ENCODE measurements around the gene GRB7.
"Not testable (repeated sequence)": the region's sequence is repeated elsewhere in the genome, so short reads cannot be mapped to it uniquely, and the experiment has no call there.

The GRB7 gene

DNA sequence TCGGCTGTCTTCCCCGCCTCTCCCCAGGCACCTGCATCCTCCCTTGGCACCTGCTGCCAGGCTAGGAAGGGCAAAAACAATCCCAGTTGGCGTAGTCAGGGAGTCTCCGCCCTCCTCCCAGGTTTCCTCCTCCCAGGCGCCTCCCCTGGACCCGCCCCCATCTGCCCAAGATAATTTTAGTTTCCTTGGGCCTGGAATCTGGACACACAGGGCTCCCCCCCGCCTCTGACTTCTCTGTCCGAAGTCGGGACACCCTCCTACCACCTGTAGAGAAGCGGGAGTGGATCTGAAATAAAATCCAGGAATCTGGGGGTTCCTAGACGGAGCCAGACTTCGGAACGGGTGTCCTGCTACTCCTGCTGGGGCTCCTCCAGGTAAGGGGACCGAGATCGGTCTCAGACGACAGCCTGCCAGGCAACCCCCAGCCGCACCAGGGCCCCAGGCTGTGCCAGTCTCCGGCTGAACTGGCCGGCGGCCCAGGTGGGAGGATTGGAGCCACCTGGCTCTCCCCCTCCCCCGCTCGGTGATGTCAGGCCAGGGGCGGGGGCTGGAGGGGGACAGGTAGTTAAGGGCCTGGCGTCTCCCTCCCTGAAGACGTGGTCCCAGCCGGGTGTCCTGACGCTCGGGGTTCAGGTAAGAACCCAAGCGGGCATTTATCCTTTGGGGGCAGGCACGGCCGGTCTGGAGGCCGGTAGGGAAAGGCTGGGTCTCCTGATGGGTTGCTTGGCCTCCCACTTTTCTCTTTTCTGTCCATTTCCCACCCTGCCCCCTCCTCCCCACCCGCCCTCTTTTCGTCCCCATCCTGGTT, at the start of gene GRB7:
GRB7 (plus strand) TSS at position 179 of the 808 bp plus-strand sequence. CDS start 4,364 bp downstream, outside the sequence.
- Mint-ChIP-seq H3K27ac (peak within 1 kb of the TSS; percentile 74), H3K4me3 (peak within 1 kb of the TSS; percentile 78), H3K36me3 (no peaks in the 10 kb centered on the region), H3K9me3 (no peaks in the 10 kb centered on the region), H3K4me1 (peaks cover 34% of the 10 kb centered on the region), H3K27me3 (peaks cover 57% of the 10 kb centered on the region)
- ATAC-seq: peak; percentile 37

DNA sequence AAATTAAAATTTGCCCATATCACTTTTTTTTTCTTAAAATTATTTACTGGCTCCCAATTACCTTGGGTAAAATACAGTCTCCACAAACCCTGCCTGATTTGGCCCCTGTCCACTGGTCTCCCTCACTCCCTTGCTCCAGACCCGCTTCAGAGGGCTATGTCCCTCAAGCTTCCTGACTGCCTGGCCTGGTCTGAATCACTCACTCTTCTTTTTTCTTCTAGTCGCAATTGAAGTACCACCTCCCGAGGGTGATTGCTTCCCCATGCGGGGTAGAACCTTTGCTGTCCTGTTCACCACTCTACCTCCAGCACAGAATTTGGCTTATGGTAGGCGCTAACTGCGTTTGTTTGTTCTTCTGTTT, 49.3 kb upstream of the GRB7 start:
- Mint-ChIP-seq H3K4me3 (peak overlapping the region; percentile 98), H3K27me3 (no peaks in the 10 kb centered on the region), H3K4me1 (peaks cover 23% of the 10 kb centered on the region), H3K9me3 (no peaks in the 10 kb centered on the region), H3K36me3 (peaks cover 17% of the 10 kb centered on the region), H3K27ac (peak overlapping the region; percentile 94)
- no peak for ATAC-seq

DNA sequence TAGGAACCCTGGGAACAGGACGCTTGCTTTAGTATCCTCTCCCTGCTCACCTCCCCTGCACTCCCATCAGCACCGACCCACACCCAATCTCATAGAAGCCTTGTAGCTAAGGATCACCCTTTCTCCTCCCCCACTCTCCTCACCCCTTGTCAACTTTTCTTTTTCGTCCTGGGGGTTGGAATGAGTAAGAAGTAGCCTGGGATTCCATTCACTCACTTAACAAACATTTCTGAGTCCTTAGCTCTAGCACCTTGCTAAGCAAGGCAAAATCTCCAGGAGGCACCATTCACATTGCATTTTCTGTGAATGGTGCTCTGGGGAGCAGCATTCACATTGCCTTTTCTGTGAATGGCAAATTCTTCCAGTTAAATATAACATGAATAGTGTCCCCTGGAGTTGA, 48.8 kb upstream of the GRB7 start:
- Mint-ChIP-seq H3K36me3 (peaks cover 17% of the 10 kb centered on the region), H3K27me3 (no peaks in the 10 kb centered on the region), H3K4me3 (peak overlapping the region; percentile 98), H3K9me3 (no peaks in the 10 kb centered on the region), H3K27ac (peak overlapping the region; percentile 94), H3K4me1 (peaks cover 23% of the 10 kb centered on the region)
- no peak for ATAC-seq

DNA sequence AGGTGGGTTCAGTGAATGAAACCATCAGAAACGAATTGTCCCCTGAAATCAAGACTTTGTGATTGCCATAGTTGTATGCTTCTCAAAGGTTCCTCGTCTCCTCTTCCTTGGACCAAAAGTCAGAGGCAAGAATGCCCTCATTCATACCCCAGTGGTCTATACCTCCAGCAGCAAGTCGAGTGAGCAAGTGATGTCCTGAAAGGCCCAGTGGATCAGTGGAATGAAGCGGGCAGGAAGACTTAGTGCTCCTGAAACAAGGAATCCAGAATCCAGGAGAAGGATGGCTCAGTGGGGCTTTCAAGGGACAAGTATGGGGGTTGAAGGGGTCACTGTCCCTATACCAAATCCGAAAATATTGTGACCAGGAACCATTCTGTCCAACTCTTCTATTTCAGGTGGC, 43.1 kb upstream of the GRB7 start:
- Mint-ChIP-seq H3K4me3 (no peak overlapping the region), H3K27ac (no peak overlapping the region), H3K4me1 (peaks cover 3% of the 10 kb centered on the region), H3K36me3 (peaks cover 19% of the 10 kb centered on the region), H3K9me3 (no peaks in the 10 kb centered on the region), H3K27me3 (peaks cover 20% of the 10 kb centered on the region)
- ATAC-seq: no peak

DNA sequence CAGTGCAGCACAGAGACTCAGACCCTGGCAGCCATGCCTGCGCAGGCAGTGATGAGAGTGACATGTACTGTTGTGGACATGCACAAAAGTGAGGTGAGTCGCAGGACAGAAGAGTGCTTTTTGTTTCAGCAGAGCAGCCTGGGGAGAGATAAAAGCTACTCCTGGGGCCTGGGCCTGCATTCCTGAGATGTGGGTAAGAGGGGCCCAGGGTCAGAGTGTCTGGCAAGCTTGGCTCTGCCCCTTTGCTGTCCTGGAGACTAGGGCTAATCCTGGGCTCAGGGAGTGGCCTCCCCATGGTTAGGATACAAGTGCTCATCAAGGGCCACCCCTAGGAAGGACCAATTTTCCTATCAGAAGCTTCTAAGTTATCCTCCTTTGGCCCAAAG, 42.7 kb upstream of the GRB7 start:
- no peak for ATAC-seq
- Mint-ChIP-seq H3K9me3 (no peaks in the 10 kb centered on the region), H3K27ac (no peak overlapping the region), H3K4me1 (peaks cover 8% of the 10 kb centered on the region), H3K27me3 (peaks cover 25% of the 10 kb centered on the region), H3K36me3 (peaks cover 19% of the 10 kb centered on the region), H3K4me3 (no peak overlapping the region)

DNA sequence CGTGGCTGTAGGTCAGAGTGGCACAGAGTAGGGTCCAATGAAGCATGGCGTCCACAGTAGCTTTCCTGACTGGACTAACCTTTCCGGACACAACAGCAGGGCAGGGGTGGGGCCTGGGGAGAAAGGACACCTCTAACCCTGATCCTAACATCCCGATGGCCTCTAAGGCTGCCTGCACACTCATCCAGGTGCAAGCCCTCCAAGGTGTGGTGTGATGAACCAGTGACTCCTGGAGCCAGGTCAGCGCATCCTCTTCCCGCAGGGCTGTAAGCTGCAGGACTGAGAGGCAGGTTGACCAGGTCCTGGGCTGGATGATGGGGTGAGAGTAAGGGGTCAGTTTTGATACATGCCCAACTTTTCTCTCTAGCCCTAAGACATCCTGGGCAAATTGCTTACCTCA, 41.0 kb upstream of the GRB7 start:
- no peak for ATAC-seq
- H3K27ac Mint-ChIP-seq: no peak overlapping the region
- H3K4me3 Mint-ChIP-seq: no peak overlapping the region
- peaks cover 41% of the 10 kb centered on the region for H3K27me3 Mint-ChIP-seq
- peaks cover 19% of the 10 kb centered on the region for H3K36me3 Mint-ChIP-seq
- H3K4me1 Mint-ChIP-seq: peaks cover 21% of the 10 kb centered on the region
- no peaks in the 10 kb centered on the region for H3K9me3 Mint-ChIP-seq

DNA sequence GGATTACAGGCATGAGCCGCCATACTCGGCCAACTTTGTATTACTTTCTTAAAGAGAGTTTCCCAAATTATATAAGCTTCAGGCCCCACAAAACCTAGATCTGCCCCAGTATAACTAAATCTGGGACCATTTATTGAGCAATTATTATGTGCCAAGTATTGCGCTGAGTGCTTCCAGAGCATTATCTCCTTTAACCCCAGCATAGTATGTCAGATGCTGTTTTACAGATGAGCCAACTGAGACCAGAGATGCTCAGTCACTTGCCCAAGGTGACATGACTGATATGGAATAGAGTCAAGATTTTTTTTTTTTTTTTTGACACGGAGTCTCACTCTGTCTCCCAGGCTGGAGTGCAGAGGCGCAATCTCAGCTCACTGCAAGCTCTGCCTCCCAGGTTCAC, 39.8 kb upstream of the GRB7 start:
- H3K9me3 Mint-ChIP-seq: no peaks in the 10 kb centered on the region
- peaks cover 19% of the 10 kb centered on the region for H3K36me3 Mint-ChIP-seq
- ATAC-seq: no peak
- H3K4me1 Mint-ChIP-seq: peaks cover 21% of the 10 kb centered on the region
- no peak overlapping the region for H3K27ac Mint-ChIP-seq
- H3K4me3 Mint-ChIP-seq: no peak overlapping the region
- peaks cover 43% of the 10 kb centered on the region for H3K27me3 Mint-ChIP-seq

DNA sequence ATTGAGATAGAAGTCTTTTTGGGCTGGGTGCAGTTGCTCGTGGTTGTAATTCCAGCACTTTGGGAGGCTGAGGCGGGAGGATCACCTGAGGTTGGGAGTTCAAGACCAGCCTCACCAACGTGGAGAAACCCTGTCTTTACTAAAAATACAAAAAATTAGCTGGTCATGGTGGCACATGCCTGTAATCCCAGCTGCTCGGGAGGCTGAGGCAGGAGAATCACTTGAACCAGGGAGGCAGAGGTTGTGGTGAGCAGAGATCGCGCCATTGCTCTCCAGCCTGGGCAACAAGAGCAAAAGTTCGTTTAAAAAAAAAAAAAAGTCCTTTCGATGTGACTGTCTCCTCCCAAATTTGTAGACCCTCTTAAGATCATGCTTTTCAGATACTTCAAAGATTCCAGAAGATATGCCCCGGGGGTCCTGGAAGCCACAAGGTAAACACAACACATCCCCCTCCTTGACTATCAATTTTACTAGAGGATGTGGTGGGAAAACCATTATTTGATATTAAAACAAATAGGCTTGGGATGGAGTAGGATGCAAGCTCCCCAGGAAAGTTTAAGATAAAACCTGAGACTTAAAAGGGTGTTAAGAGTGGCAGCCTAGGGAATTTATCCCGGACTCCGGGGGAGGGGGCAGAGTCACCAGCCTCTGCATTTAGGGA, 38.5 kb upstream of the GRB7 start:
- H3K27ac Mint-ChIP-seq: peak overlapping the region; percentile 58
- peaks cover 43% of the 10 kb centered on the region for H3K27me3 Mint-ChIP-seq
- not testable (repeated sequence) for H3K9me3 Mint-ChIP-seq, ATAC-seq
- H3K4me3 Mint-ChIP-seq: peak overlapping the region; percentile 47
- H3K36me3 Mint-ChIP-seq: peaks cover 19% of the 10 kb centered on the region
- H3K4me1 Mint-ChIP-seq: peaks cover 31% of the 10 kb centered on the region

DNA sequence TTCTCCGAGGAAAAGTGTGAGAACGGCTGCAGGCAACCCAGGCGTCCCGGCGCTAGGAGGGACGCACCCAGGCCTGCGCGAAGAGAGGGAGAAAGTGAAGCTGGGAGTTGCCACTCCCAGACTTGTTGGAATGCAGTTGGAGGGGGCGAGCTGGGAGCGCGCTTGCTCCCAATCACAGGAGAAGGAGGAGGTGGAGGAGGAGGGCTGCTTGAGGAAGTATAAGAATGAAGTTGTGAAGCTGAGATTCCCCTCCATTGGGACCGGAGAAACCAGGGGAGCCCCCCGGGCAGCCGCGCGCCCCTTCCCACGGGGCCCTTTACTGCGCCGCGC, 38.0 kb upstream of the GRB7 start, which contains the start of gene ERBB2:
ERBB2 (plus strand) TSS at position 247 of the 330 bp plus-strand sequence. CDS start 175 bp downstream, outside the sequence.
- no peak for ATAC-seq
- Mint-ChIP-seq H3K9me3 (no peaks in the 10 kb centered on the region), H3K36me3 (peaks cover 17% of the 10 kb centered on the region), H3K27me3 (peaks cover 43% of the 10 kb centered on the region), H3K4me1 (peaks cover 36% of the 10 kb centered on the region), H3K4me3 (peak within 1 kb of the TSS; percentile 47), H3K27ac (peak within 1 kb of the TSS; percentile 58)

DNA sequence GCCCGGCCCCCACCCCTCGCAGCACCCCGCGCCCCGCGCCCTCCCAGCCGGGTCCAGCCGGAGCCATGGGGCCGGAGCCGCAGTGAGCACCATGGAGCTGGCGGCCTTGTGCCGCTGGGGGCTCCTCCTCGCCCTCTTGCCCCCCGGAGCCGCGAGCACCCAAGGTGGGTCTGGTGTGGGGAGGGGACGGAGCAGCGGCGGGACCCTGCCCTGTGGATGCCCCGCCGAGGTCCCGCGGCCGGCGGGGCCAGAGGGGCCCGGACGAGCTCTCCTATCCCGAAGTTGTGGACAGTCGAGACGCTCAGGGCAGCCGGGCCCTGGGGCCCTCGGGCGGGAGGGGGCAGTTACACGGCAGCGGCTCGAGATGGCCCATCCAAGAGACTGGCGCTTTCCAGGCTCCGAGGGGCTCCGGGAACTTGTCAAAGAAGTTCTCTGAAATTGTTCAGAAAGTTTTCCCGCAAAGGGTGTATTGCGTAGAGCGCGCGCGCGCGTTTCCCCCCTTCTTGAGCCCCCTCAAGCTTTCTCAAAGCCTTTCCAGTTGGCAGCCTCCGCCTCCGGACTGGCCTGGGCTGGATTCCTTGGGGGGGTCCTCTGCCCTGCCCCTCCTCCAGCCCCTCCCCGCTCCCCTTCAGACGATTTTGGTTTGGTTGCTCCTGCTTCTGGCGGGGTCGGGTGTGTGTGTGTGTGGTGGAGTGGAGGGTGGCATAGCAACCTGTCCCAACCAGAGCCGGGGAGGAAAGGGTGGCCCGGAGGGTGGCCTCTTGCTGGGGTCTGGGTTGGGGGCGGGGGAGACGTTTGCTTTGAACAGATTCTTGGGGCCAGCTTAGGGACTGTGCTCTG, 37.4 kb upstream of the GRB7 start:
- ATAC-seq: peak; percentile 40
- H3K4me3 Mint-ChIP-seq: no peak overlapping the region
- no peaks in the 10 kb centered on the region for H3K9me3 Mint-ChIP-seq
- peaks cover 13% of the 10 kb centered on the region for H3K36me3 Mint-ChIP-seq
- peaks cover 37% of the 10 kb centered on the region for H3K4me1 Mint-ChIP-seq
- no peak overlapping the region for H3K27ac Mint-ChIP-seq
- H3K27me3 Mint-ChIP-seq: peaks cover 43% of the 10 kb centered on the region

DNA sequence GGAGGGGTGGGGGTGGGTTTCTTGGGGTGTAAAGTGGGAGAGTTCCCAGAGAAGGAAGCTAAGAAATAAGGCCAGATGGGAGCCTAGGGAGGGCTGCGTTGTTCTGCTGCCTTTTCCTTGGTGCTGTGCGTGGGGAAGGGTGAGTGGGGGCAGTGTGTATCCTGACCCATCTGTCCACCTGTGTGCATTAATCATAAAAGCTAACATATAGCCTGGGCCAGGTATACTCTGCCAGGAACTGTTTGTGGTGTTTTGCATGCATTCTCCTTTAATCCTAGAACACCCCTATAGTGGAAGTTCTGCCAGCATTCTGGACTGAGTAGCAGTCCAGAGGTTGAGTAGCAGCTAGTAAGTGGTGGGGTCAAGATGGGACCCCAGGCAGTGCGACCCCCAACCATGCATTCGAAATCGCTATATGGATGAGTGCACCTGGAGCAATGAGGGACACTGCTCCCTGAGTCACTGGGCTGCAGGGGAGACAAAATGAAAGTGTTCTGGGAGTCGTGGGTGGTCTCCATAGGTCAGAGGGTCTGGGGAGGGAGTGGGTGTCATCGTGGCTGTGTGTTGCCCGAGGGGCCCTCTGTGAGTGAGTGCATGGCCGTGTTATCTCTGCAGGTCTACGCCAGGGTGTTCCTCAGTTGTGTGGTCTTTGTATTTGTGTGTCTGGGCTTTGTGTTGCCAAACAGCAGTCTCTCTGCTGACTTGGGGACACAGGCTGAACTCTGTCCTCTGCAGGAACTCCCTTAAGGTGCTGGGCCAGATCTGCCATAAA, 36.5 kb upstream of the GRB7 start:
- peaks cover 13% of the 10 kb centered on the region for H3K36me3 Mint-ChIP-seq
- no peak overlapping the region for H3K4me3 Mint-ChIP-seq
- peaks cover 43% of the 10 kb centered on the region for H3K27me3 Mint-ChIP-seq
- no peak overlapping the region for H3K27ac Mint-ChIP-seq
- peaks cover 37% of the 10 kb centered on the region for H3K4me1 Mint-ChIP-seq
- no peak for ATAC-seq
- H3K9me3 Mint-ChIP-seq: no peaks in the 10 kb centered on the region

DNA sequence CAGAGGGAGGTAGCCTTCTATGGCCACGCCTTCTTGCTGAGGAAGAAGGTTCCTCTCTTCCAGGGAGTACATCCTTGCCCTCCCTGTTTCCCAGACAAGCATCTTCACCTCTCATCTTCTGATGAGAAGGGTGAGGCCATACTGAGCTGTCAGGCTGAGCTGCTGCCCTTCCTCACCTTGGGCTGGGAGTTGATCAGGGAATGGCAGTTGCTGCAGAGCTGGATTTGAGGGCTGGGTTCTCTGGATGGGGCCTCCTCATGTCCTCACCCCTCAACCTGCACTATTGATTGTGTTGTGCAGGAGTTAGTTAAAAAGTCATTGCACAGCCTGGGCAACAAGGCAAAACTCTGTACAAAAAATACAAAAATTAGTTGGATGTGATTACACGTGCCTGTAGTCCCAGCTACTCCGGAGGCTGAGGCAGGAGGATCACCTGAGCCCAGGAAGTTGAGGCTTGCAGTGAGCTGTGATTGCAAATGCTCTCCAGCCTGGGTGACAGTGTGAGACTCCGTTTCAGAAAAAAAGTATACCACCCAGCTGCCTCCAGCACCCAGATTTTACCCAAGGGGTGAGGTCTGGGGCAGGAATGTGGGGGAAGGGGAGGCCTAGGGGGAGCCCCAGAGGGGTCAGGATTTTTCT, 35.8 kb upstream of the GRB7 start:
- Mint-ChIP-seq H3K4me3 (no peak overlapping the region), H3K9me3 (no peaks in the 10 kb centered on the region), H3K27ac (no peak overlapping the region), H3K27me3 (peaks cover 43% of the 10 kb centered on the region), H3K36me3 (peaks cover 13% of the 10 kb centered on the region), H3K4me1 (peaks cover 41% of the 10 kb centered on the region)
- no peak for ATAC-seq

DNA sequence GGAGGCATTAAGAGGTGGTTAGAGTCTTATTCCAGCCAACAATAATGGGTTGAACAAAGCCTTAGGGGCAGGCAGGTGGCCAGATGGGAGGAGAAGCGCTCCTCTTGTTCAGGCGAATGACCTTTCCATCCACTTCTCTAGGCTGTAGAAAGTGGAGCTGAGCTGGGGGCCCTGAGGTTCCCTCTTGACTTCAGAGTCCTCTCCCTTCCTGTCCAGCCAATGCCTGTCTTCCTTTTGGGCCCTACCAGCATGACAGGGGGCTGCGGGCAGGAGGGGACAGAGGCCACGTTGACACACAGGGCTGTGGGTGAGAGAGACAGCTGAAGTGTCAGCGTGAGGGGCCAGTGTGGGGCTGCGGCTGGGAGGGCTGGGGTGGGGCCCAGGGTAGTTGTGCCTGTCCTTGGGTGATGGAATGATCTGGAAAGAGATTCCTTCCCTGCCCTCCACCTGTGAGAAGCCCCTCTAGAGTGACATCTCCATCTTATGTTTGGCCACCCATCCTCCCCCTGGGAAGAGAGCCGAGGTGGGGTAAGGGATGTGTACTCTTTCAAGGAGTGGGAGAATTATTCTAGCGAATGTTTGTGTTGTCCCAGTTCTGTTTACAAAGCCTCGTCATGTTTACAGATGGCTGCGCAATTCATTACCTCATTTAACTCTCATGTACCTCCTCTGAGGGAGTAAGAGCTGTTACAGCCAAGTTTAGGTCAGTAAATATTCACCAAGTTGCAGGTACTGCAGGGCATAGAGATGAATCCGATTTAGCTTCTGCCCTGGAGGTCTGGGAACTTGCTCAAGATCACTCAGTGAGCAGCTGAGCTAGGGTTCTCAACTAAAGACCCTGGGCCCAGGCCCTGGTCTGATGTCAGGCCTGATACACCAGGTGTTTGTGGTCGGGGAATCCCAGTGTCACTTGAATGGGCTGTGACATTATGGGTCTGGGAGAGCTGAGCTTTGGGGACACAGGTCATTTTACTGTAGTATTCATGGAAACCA, 34.5 kb upstream of the GRB7 start:
- Mint-ChIP-seq H3K27me3 (peaks cover 35% of the 10 kb centered on the region), H3K4me1 (peaks cover 47% of the 10 kb centered on the region), H3K4me3 (no peak overlapping the region), H3K27ac (no peak overlapping the region), H3K36me3 (peaks cover 5% of the 10 kb centered on the region), H3K9me3 (no peaks in the 10 kb centered on the region)
- ATAC-seq: peak; percentile 60
